Psoas muscle (tissue), 8 donors: ENCODE results near the gene ANKMY2. TPM values are rescaled to one million over a fixed set of nuclear protein-coding genes. Genes with fewer than 3 reads are reported as not detected.
"Not testable (repeated sequence)": the region's sequence is repeated elsewhere in the genome, so short reads cannot be mapped to it uniquely, and the experiment has no call there.

Experiments
- ATAC-seq, 4 donors: fragments of 200-7000 bp; cut with Tn5 transposase; one replicate each; pipeline ENCODE4 v1.9.1; 2020; ENCODE audit warnings: moderate library complexity in 3 of 4, mild to moderate bottlenecking in 2 of 4
- DNase-seq, 2 donors: peaks; one replicate each; pipeline ENCODE4 v3.0.0-alpha.2; 2020
- H3K27ac ChIP-seq: fragments of 200-600 bp; one replicate; pipeline ENCODE4 v1.8.0; 2022
- H3K27me3 ChIP-seq, 3 donors: fragments of 200-600 bp in 1 of 3; one replicate each; pipeline versions ENCODE4 v1.6.1 to v1.8.0; 2013 to 2022; ENCODE audit warnings: low read length in 2 of 3, mild to moderate bottlenecking in 2 of 3, moderate library complexity in 1 of 3; ENCODE audit not compliant: insufficient read depth in 3 of 3
- H3K36me3 ChIP-seq, 2 donors: fragments of 200-600 bp in 1 of 2; one replicate each; pipeline versions ENCODE4 v1.6.1 to v1.8.0; 2013 to 2022; ENCODE audit warnings: low read depth in 1 of 2, mild to moderate bottlenecking in 1 of 2, moderate library complexity in 1 of 2; ENCODE audit not compliant: insufficient read depth in 1 of 2
- H3K4me1 ChIP-seq: fragments of 200-600 bp; one replicate; pipeline ENCODE4 v1.8.0; 2022
- H3K4me3 ChIP-seq: fragments of 200-600 bp; one replicate; pipeline ENCODE4 v1.8.0; 2022; ENCODE audit warnings: mild to moderate bottlenecking
- H3K9me3 ChIP-seq: fragments of 200-600 bp; one replicate; pipeline ENCODE4 v1.8.0; 2022
- WGBS, 3 donors: extraction: QIAGEN DNeasy Blood & Tissue Kit; methylation state at CpG; one replicate each; pipeline versions ENCODE4 v1.1.6 to v1.1.7; 2013; 5-methylcytosine and 5-hydroxymethylcytosine counted together
- intact Hi-C, 2 donors: fragments of 100-400 bp; cut with DNase I; formaldehyde crosslinking; loops; one replicate each; pipeline versions ENCODE4 v1.11.0 to v1.14.2; 2022
- polyA plus RNA-seq, 3 donors: library from polyadenylated mRNA; stranded (reverse); fragments of 200-250 nt; gene quantifications; one replicate each; pipeline ENCODE4 v1.2.3, GENCODE V29; 2013
- total RNA-seq, 4 donors: library from RNA; stranded (reverse); fragmentation: NEBNext Ultra II Directional in 2 of 4; extraction: Animal tissue kit (Norgen Biotek cat#: 25700) in 2 of 4; gene quantifications; one replicate each; pipeline versions ENCODE4 v1.2.1 to v1.2.4, GENCODE V29; 2021 to 2023
- TF ChIP-seq, protein P1 (sequence below): fragments of 200-600 bp; IDR thresholded peaks from one replicate; pipeline ENCODE4 v1.8.0; 2022; ENCODE audit warnings: antibody characterized with exemption
- donor health status: healthy with polysubstance abuse.
- donor health status: DM: no; HTN: no; CAD: no; lungs with moderate emphysema.
- donor health status: Bipolar disorder and iron deficiency.
- donor health status: healthy.
- donor health status: DM: yes; HTN: yes; CAD: no.
- donor health status: DM: no; HTN: no; CAD: no.
- donor health status: DM: no; HTN: no; CAD: no.
- donor health status: DM: yes; HTN: yes; CAD: no.

ANKMY2 gene
- total and polyA plus RNA-seq, 7 donors = 4.5 to 16.2 (median 9.9) TPM

DNA sequence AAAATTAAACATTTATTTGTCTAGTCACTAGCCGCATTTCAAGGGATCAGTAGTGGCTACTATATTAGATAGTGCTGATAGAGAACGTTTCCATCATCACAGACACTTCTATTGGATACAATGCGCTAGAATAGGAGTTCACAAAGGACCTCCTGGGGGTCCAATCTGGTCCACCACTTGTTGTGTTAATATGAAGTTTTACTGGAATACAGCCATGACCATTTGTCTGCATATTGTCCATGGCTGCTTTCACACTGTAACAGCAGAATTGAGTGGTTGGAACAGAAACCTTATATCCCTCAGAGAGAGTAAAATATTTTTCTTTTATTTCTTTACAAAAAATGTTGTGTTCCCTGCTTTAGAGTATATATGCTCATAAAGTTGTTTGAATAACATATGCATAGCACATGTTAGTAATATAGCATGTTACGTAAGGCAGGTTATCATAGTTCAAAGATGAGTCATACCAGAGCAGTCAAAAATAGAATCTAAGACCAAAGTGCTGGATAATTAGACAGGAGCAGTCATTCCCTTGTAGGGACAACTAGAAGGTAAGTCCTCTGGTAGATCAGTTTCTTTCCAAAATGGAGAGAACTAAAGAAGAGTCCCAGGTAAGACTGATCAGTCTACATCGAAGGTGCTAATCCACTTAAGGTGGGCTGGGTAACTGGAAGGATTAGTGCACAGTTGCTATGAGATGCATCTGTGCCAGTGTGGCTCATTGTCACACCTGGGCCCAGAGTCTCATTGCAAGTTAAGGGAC, 15.3 kb upstream of the ANKMY2 start:
- TF ChIP-seq, protein P1, sequence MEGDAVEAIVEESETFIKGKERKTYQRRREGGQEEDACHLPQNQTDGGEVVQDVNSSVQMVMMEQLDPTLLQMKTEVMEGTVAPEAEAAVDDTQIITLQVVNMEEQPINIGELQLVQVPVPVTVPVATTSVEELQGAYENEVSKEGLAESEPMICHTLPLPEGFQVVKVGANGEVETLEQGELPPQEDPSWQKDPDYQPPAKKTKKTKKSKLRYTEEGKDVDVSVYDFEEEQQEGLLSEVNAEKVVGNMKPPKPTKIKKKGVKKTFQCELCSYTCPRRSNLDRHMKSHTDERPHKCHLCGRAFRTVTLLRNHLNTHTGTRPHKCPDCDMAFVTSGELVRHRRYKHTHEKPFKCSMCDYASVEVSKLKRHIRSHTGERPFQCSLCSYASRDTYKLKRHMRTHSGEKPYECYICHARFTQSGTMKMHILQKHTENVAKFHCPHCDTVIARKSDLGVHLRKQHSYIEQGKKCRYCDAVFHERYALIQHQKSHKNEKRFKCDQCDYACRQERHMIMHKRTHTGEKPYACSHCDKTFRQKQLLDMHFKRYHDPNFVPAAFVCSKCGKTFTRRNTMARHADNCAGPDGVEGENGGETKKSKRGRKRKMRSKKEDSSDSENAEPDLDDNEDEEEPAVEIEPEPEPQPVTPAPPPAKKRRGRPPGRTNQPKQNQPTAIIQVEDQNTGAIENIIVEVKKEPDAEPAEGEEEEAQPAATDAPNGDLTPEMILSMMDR = no peak
- no peak for DNase-seq
- Histone ChIP-seq H3K27ac (peak overlapping the region; percentile 82), H3K36me3 (peaks cover 0 to 5% of the 10 kb centered on the region in 2 donors), H3K4me3 (peak overlapping the region; percentile 41), H3K9me3 (no peaks in the 10 kb centered on the region), H3K4me1 (peaks cover 65% of the 10 kb centered on the region), H3K27me3 (no peaks in the 10 kb centered on the region)
- intact Hi-C loops = no loop called here
- peak; percentile 81 to 91 (median 86) for ATAC-seq
- WGBS, 3 donors = 49 to 66% (median 53%) methylated on average over 5 of the region's 5 CpGs

DNA sequence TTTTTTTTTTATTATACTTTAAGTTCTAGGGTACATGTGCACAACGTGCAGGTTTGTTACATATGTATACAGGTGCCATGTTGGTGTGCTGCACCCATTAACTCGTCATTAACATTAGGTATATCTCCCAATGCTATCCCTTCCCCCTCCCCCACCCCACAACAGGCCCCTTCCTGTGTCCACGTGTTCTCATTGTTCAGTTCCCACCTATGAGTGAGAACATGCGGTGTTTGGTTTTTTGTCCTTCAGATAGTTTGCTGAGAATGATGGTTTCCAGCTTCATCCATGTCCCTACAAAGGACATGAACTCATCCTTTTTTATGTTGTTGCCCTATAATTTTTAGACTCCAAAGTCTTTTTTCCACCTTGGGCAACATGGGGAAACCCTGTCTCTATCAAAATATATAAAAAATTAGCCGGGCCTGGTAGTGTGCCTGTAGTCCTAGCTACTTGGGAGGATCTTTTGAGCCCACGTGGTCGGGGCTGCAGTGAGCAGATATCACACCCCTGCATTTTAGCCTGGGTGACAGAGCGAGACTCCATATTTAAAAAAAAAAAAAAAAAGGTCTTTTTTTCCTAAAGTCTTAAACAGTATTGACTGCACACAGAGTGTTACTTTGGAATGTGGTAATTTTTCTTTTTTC, 14.4 kb upstream of the ANKMY2 start:
- Histone ChIP-seq H3K27ac (peak overlapping the region; percentile 82), H3K4me1 (peaks cover 74% of the 10 kb centered on the region)
- ATAC-seq, H3K9me3 ChIP-seq, H3K4me3 ChIP-seq, H3K36me3 ChIP-seq, H3K27me3 ChIP-seq, DNase-seq, intact Hi-C loops: not testable (repeated sequence)
- 80 to 88% (median 87%) methylated on average over 8 of the region's 8 CpGs for WGBS, 3 donors

DNA sequence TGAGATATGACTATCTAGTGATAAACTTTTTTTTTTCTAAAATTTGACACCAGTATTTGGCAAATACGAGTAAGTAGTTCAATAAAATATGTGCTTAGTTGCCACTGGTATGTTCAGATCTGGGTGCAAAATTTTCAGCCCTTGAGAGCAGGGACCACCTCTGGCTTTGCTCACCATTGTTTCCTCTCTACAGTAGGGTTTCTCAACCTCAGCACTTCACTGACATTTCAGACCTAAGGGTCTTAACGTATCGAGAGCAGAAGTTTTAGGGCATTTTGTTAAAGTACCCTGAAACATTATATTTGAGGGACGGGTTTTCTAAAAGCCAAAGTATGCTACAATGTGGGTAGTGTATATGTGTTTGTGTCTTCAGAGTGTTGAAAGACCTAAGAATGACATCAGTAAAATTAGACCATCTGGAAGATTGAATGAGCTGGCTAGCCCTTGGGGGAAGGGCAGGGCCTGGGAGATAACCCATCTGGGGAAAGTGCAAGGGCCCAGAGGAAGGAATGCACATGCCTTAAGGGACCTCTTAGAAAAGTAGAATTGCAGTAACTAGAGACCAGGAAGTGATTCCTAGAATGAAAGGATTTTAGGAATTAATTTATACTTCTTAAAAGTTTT, 12.2 kb upstream of the ANKMY2 start:
- Histone ChIP-seq H3K4me1 (peaks cover 64% of the 10 kb centered on the region), H3K4me3 (no peak overlapping the region), H3K9me3 (no peaks in the 10 kb centered on the region), H3K27ac (peak overlapping the region; percentile 56), H3K36me3 (no peaks in the 10 kb centered on the region), H3K27me3 (no peaks in the 10 kb centered on the region)
- DNase-seq (peak; percentile 30 to 59), ATAC-seq (peak in 3 of 4 donors; percentile 63 to 71 (median 68))
- TF ChIP-seq, protein P1 = peak; percentile 17
- WGBS, 3 donors = 38 to 60% (median 41%) methylated on average over 4 of the region's 4 CpGs
- intact Hi-C loops = no loop called here

DNA sequence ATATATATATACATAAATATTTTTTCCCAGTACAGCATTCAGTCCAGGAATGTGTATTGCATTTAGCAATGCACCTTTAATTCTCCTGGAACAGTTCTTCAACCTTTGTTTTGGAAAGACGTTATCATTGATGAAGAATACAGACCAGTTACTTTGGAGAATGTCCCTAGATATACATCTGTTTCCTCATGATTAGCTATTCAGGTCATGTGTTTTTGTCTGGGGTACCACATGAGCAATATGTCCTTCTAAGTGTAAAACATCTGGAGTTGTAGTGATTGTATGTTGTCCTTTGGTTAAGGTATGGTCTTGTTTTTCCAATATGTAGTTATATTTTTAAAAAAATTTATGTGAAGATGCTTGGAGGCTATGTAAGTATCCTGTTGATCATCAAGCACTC, 10.6 kb upstream of the ANKMY2 start:
- Histone ChIP-seq H3K36me3 (no peaks in the 10 kb centered on the region), H3K27me3 (no peaks in the 10 kb centered on the region), H3K4me1 (peaks cover 59% of the 10 kb centered on the region), H3K27ac (no peak overlapping the region), H3K9me3 (no peaks in the 10 kb centered on the region), H3K4me3 (no peak overlapping the region)
- no peak for DNase-seq
- ATAC-seq = no peak
- intact Hi-C loops = no loop called here
- 42 to 67% (median 54%) methylated on average over 1 of the region's 1 CpG for WGBS, 3 donors
- TF ChIP-seq, protein P1 = no peak

DNA sequence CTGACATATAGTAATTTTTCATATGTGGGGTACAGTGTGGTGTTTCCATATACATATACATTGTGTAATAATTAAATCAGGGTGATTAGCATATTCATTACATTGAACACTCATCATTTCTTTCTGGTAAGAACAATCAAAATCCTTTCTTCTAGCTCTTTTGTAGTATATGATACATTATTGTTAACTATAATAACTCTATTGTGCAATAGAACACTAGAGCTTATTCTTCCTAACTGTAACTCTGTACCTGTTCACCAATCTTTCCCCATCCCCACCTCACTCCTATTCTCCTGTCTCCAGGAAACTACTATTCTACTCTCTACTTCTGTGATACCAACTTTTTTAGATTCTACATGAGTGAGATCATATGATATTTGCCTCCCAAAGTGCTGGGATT, 9.8 kb upstream of the ANKMY2 start:
- Histone ChIP-seq H3K4me1 (peaks cover 59% of the 10 kb centered on the region), H3K27me3 (no peaks in the 10 kb centered on the region), H3K27ac (no peak overlapping the region), H3K36me3 (no peaks in the 10 kb centered on the region), H3K4me3 (no peak overlapping the region), H3K9me3 (no peaks in the 10 kb centered on the region)
- DNase-seq (no peak), ATAC-seq (no peak)
- intact Hi-C loops = no loop called here
- TF ChIP-seq, protein P1 = no peak
